Measurements from ENCODE around the gene CLMN. TPM values are rescaled to one million over a fixed set of nuclear protein-coding genes. Genes with fewer than 3 reads are reported as not detected.
A peak's percentile ranks its signal among the peaks of the same experiment; 100 is the strongest.

CLMN gene
- polyA plus RNA-seq, 3 donors: 22.0 to 33.7 (median 23.2) TPM

GRCh38 chr14:95185767-95186392 is 133.8 kb downstream of the CLMN start:
- H3K4me1 ChIP-seq (ENCODE audit: control insufficient read depth in 1 of 2, insufficient read depth in 2 of 2, low read length in 2 of 2): peaks cover 63 to 80% of the 10 kb centered on the region in 2 donors
- TF ChIP-seq CTCF (IDR thresholded peaks at IDR 0.05): no peak
- H3K4me2 ChIP-seq (replicated peaks; ENCODE audit: extremely low read depth, low read length, poor library complexity, severe bottlenecking): peak overlapping the region; percentile 79
- Mint-ChIP-seq H3K36me3 (peaks cover 29 to 32% of the 10 kb centered on the region in 2 donors), H3K9me3 (peaks cover 0 to 10% (median 7%) of the 10 kb centered on the region in 7 donors), H3K27me3 (ENCODE audit: low read depth in 3 of 3) (peaks cover 0 to 2% (median 1%) of the 10 kb centered on the region in 3 donors), H3K4me3 (peak overlapping the region; percentile 84 to 99), H3K4me1 (peaks cover 77% of the 10 kb centered on the region), H3K27ac (peak overlapping the region; percentile 97 to 100 (median 99))
- H3K79me2 ChIP-seq (ENCODE audit: insufficient read depth, low read length): peaks cover 15% of the 10 kb centered on the region
- peak overlapping the region; percentile 82 for H3K9ac ChIP-seq (ENCODE audit: insufficient read depth, low read length, poor library complexity, severe bottlenecking)
- 0% methylated on average over 3 of the region's 11 CpGs for WGBS (ENCODE audit: insufficient coverage)
- peak; percentile 63 to 75 (median 64) for DNase-seq
- intact Hi-C loops (cut with micrococcal nuclease): loop anchor here (5.0 to 10.0 kb wide), 2 partner anchors 49 to 139 kb away; no protein-coding TSS in a partner anchor
- H3K27me3 ChIP-seq (ENCODE audit: control insufficient read depth in 2 of 2, insufficient read depth in 2 of 2, low read length in 2 of 2): no peaks in the 10 kb centered on the region
- peak overlapping the region; percentile 75 for H2AFZ ChIP-seq (ENCODE audit: insufficient read depth, low read depth, low read length, poor library complexity, severe bottlenecking)
- peaks cover 0 to 2% of the 10 kb centered on the region in 2 donors for H3K36me3 ChIP-seq (replicated peaks in 1 of 2; ENCODE audit: control insufficient read depth in 1 of 2, insufficient read depth in 2 of 2, low read length in 2 of 2)
- peak overlapping the region; percentile 53 to 83 (median 72) for H3K4me3 ChIP-seq (replicated peaks in 1 of 3; ENCODE audit: low read depth in 2 of 3, low read length in 3 of 3)
- peaks cover 0 to 5% of the 10 kb centered on the region in 2 donors for H3K9me3 ChIP-seq (replicated peaks in 1 of 2; ENCODE audit: control insufficient read depth in 1 of 2, insufficient read depth in 1 of 2, low read length in 2 of 2)
- no peaks in the 10 kb centered on the region for H4K20me1 ChIP-seq (ENCODE audit: insufficient read depth, low read length)
- peak overlapping the region; percentile 92 to 96 for H3K27ac ChIP-seq (ENCODE audit: low read depth in 1 of 2, low read length in 2 of 2)

DNA sequence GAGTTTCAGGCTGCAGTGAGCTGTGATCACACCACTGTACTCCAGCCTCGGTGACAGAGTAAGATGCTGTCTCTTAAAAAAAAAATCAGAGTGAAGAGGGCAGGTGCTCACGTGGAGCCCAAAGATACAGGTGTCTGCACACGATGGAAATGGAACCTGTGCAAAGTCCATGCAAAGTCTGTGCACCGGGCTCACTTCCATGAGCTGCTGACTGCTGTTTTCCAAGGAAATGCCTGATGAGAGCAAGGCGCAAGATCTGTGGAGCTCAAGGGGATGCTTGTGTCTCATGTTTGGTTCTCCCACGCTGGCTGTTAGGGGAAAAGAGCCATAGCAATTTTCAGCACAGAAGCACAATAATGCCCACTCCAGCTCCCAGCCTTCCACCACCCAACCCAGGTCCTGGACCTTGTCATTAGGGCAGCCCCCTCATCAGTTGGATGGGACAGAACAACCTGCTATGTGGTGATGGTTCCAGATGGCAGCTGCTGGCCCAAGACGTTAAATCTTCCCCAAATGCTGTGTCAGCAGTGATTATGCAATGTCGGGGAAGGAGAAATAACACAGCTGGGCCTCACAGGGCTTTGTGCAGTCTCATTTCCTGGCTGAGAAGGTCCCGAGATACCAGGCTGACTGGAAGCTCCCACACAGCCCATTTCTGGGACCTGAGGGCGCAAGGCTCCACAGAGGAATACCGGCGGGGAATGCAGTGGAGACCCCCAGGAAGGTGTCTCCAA is 134.5 kb downstream of the CLMN start:
- no peaks in the 10 kb centered on the region for H4K20me1 ChIP-seq (ENCODE audit: insufficient read depth, low read length)
- peaks cover 0 to 5% of the 10 kb centered on the region in 2 donors for H3K9me3 ChIP-seq (replicated peaks in 1 of 2; ENCODE audit: control insufficient read depth in 1 of 2, insufficient read depth in 1 of 2, low read length in 2 of 2)
- H2AFZ ChIP-seq (ENCODE audit: insufficient read depth, low read depth, low read length, poor library complexity, severe bottlenecking): peak overlapping the region; percentile 75
- H3K36me3 Mint-ChIP-seq: peaks cover 30 to 32% of the 10 kb centered on the region in 2 donors
- H3K4me1 ChIP-seq (ENCODE audit: control insufficient read depth in 1 of 2, insufficient read depth in 2 of 2, low read length in 2 of 2): peaks cover 63 to 74% of the 10 kb centered on the region in 2 donors
- peaks cover 0 to 10% (median 7%) of the 10 kb centered on the region in 7 donors for H3K9me3 Mint-ChIP-seq
- no peak for TF ChIP-seq CTCF (IDR thresholded peaks at IDR 0.05)
- H3K4me3 Mint-ChIP-seq: peak overlapping the region; percentile 84 to 99
- peak overlapping the region; percentile 82 for H3K9ac ChIP-seq (ENCODE audit: insufficient read depth, low read length, poor library complexity, severe bottlenecking)
- H3K27me3 ChIP-seq (ENCODE audit: control insufficient read depth in 2 of 2, insufficient read depth in 2 of 2, low read length in 2 of 2): no peaks in the 10 kb centered on the region
- peaks cover 70% of the 10 kb centered on the region for H3K4me1 Mint-ChIP-seq
- 29% methylated on average over 10 of the region's 12 CpGs for WGBS (ENCODE audit: insufficient coverage)
- H3K27ac ChIP-seq (ENCODE audit: low read depth in 1 of 2, low read length in 2 of 2): peak overlapping the region; percentile 92 to 96
- peak; percentile 88 to 94 (median 91) for DNase-seq
- peak overlapping the region; percentile 79 for H3K4me2 ChIP-seq (replicated peaks; ENCODE audit: extremely low read depth, low read length, poor library complexity, severe bottlenecking)
- H3K4me3 ChIP-seq (replicated peaks in 1 of 3; ENCODE audit: low read depth in 2 of 3, low read length in 3 of 3): peak overlapping the region; percentile 53 to 83 (median 72)
- intact Hi-C loops (cut with micrococcal nuclease): loop anchor here (5.0 to 10.0 kb wide), 2 partner anchors 48 to 140 kb away; no protein-coding TSS in a partner anchor
- peak overlapping the region; percentile 97 to 100 (median 99) for H3K27ac Mint-ChIP-seq
- H3K79me2 ChIP-seq (ENCODE audit: insufficient read depth, low read length): peaks cover 15% of the 10 kb centered on the region
- peaks cover 0 to 2% (median 1%) of the 10 kb centered on the region in 3 donors for H3K27me3 Mint-ChIP-seq (ENCODE audit: low read depth in 3 of 3)
- H3K36me3 ChIP-seq (replicated peaks in 1 of 2; ENCODE audit: control insufficient read depth in 1 of 2, insufficient read depth in 2 of 2, low read length in 2 of 2): no peaks in the 10 kb centered on the region
